ENCODE results near the gene DBH. TPM values are rescaled to one million over a fixed set of nuclear protein-coding genes. Genes with fewer than 3 reads are reported as not detected.

DBH gene
- total RNA-seq, 1 donor from 2014 or later = 1.8 TPM

GRCh38 chr9:133643978-133644760 is 8.0 kb downstream of the DBH start:
- H3K27ac Mint-ChIP-seq (ENCODE audit: unreplicated experiment) = peak overlapping the region; percentile 6
- peaks cover 11% of the 10 kb centered on the region for H3K4me1 Mint-ChIP-seq (ENCODE audit: low read depth, unreplicated experiment)
- TF ChIP-seq CTCF (IDR thresholded peaks at IDR 0.05; ENCODE audit: partially characterized antibody, unreplicated experiment) = no peak
- DNase-seq = no peak
- H3K9me3 Mint-ChIP-seq (ENCODE audit: unreplicated experiment) = peaks cover 7% of the 10 kb centered on the region
- no peaks in the 10 kb centered on the region for H3K36me3 Mint-ChIP-seq (ENCODE audit: unreplicated experiment)
- no peak overlapping the region for H3K4me3 Mint-ChIP-seq (ENCODE audit: unreplicated experiment)
- peaks cover 8% of the 10 kb centered on the region for H3K27me3 Mint-ChIP-seq (ENCODE audit: unreplicated experiment)

DNA sequence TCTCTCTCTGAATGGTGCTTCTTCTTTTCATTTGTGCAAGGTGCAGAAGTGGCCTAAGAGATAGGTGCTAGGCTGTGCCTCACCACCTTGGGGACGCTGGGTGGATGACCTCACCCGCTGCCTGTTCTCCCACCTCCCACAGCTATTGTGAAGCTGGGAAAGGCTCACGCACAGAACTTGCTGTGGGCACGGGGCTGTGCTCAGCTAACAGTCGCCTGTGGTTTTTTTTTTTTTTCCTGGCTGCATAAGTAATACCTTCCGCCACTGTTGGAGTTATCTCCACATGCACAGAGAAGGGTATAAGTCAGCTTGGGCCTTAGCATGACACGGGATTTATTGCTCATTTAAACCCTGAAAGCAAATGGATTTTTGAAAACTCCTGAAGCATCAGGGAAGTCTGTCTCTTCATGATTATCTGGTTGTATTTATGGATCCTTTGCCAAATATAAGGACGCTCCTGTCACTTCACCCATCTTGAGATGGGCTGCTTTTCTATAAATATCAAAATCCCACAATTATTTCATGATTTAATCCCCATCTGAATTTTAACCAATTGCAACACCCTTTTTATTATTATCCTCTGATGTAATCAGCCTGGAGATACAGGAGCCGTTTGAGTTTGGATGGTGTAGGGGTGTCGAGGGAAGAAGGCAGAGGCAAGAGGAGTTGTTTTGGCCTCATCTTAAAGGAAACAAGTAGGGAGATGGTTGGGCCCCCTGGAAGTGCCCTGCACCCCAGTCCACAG is 9.0 kb downstream of the DBH start:
- DNase-seq = no peak
- peaks cover 11% of the 10 kb centered on the region for H3K4me1 Mint-ChIP-seq (ENCODE audit: low read depth, unreplicated experiment)
- peaks cover 8% of the 10 kb centered on the region for H3K27me3 Mint-ChIP-seq (ENCODE audit: unreplicated experiment)
- no peak overlapping the region for H3K27ac Mint-ChIP-seq (ENCODE audit: unreplicated experiment)
- H3K36me3 Mint-ChIP-seq (ENCODE audit: unreplicated experiment) = no peaks in the 10 kb centered on the region
- H3K4me3 Mint-ChIP-seq (ENCODE audit: unreplicated experiment) = peak overlapping the region; percentile 8
- H3K9me3 Mint-ChIP-seq (ENCODE audit: unreplicated experiment) = peaks cover 6% of the 10 kb centered on the region
- no peak for TF ChIP-seq CTCF (IDR thresholded peaks at IDR 0.05; ENCODE audit: partially characterized antibody, unreplicated experiment)

- Mint-ChIP-seq H3K4me1 (ENCODE audit: low read depth, unreplicated experiment) (peaks cover 3% of the 10 kb centered on the region), H3K27me3 (ENCODE audit: unreplicated experiment) (peaks cover 3% of the 10 kb centered on the region), H3K27ac (ENCODE audit: unreplicated experiment) (no peak overlapping the region), H3K4me3 (ENCODE audit: unreplicated experiment) (no peak overlapping the region), H3K9me3 (ENCODE audit: unreplicated experiment) (peaks cover 5% of the 10 kb centered on the region), H3K36me3 (ENCODE audit: unreplicated experiment) (no peaks in the 10 kb centered on the region)
- TF ChIP-seq CTCF (IDR thresholded peaks at IDR 0.05; ENCODE audit: partially characterized antibody, unreplicated experiment) = no peak
- DNase-seq = no peak
These were observed 11.0 kb downstream of the DBH start for GRCh38 chr9:133647148-133647547.

DNA sequence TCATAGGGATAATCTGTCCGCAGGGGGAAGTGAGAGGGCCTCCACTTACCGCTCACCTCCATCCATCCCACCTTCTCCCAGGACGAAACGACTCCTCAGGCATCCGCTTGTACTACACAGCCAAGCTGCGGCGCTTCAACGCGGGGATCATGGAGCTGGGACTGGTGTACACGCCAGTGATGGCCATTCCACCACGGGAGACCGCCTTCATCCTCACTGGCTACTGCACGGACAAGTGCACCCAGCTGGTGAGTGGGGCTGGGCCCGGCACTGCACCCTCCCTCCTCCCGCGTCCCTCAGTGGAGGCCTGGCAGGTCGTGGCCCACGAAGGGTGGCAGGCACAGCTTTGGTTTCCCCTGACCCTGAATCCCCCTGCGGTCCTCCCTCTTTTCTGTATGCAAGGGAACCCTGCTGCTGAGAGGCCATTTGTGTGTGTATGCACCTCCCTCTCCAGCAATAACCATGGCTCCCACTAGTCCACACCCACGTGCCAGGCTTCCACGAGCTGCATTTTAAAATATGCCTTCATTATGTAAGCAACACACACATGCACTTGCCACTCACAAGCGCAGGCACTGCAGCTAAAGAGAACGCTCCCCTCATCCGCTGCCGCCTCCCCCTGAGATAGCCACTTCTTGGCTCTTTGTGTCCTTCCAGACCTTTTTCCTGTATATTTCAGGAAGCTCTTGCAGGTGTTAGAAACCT is 11.8 kb downstream of the DBH start:
- H3K27ac Mint-ChIP-seq (ENCODE audit: unreplicated experiment) = no peak overlapping the region

More for the DNA sequence above, 11.8 kb downstream of the DBH start:
- Mint-ChIP-seq H3K36me3 (ENCODE audit: unreplicated experiment) (no peaks in the 10 kb centered on the region), H3K4me3 (ENCODE audit: unreplicated experiment) (no peak overlapping the region), H3K4me1 (ENCODE audit: low read depth, unreplicated experiment) (peaks cover 3% of the 10 kb centered on the region), H3K9me3 (ENCODE audit: unreplicated experiment) (peaks cover 5% of the 10 kb centered on the region), H3K27me3 (ENCODE audit: unreplicated experiment) (peaks cover 3% of the 10 kb centered on the region)
- no peak for DNase-seq
- no peak for TF ChIP-seq CTCF (IDR thresholded peaks at IDR 0.05; ENCODE audit: partially characterized antibody, unreplicated experiment)

Measured in glutamatergic neuron (in vitro differentiated cells).